Cardiac ventricle fibroblast (primary cell): ENCODE measurements around the gene OR51Q1. TPM values are rescaled to one million over a fixed set of nuclear protein-coding genes. Genes with fewer than 3 reads are reported as not detected.

Experiments used
- total RNA-seq: library from RNA; depleted of rRNA; stranded (reverse); fragments of >200 nt; gene quantifications from 2 replicates; pipeline ENCODE4 v1.2.3, GENCODE V29; 2015

Gene OR51Q1
- not detected in 2 replicates for total RNA-seq

GRCh38 chr11:5421811-5422210 lies at the start of gene OR51Q1:
Gene OR51Q1, plus strand, starts transcription at chr11:5422111. Its CDS starts 90 bp downstream, at chr11:5422201.

GRCh38 chr11:5383576-5383975 lies 38.3 kb upstream of the OR51Q1 start, which contains the start of gene OR51M1:
Gene OR51M1, plus strand, starts transcription at chr11:5383812. Its CDS starts 5,587 bp downstream, at chr11:5389399.

GRCh38 chr11:5441414-5441813 lies 19.5 kb downstream of the OR51Q1 start, which contains the start of gene OR51I1:
Gene OR51I1, minus strand, starts transcription at chr11:5441514. Its CDS starts 0 bp downstream, at chr11:5441514.

GRCh38 chr11:5449023-5449422 lies 27.1 kb downstream of the OR51Q1 start, which contains the start of gene OR51I2:
Gene OR51I2, plus strand, starts transcription at chr11:5449323. Its CDS starts 4,166 bp downstream, at chr11:5453489.

Other genes starting within 250 kb of the OR51Q1 start
- gene OR51V1, start 221.4 kb upstream of the OR51Q1 start, total RNA-seq: not detected in 2 replicates
- gene HBB, start 195.0 kb upstream of the OR51Q1 start, total RNA-seq: not detected in 2 replicates
- not detected in 2 replicates for gene HBD, start 187.6 kb upstream of the OR51Q1 start, total RNA-seq
- gene HBG1, start 172.3 kb upstream of the OR51Q1 start, total RNA-seq: not detected in 2 replicates
- gene HBG2, start 167.3 kb upstream of the OR51Q1 start, total RNA-seq: not detected in 2 replicates
- gene HBE1, start 152.2 kb upstream of the OR51Q1 start, total RNA-seq: not detected in 2 replicates
- not detected in 2 replicates for gene OR51B4, start 120.2 kb upstream of the OR51Q1 start, total RNA-seq
- gene OR51B2, start 97.8 kb upstream of the OR51Q1 start, total RNA-seq: not detected in 2 replicates
- not detected in 2 replicates for gene OR51B5, start 78.6 kb upstream of the OR51Q1 start, total RNA-seq
- not detected in 2 replicates for gene OR51B6, start 70.6 kb upstream of the OR51Q1 start, total RNA-seq
- not detected in 2 replicates for gene OR51M1, start 38.3 kb upstream of the OR51Q1 start, total RNA-seq
- not detected in 2 replicates for gene OR51I1, start 19.4 kb downstream of the OR51Q1 start, total RNA-seq
- gene OR51I2, start 27.2 kb downstream of the OR51Q1 start, total RNA-seq: not detected in 2 replicates
- not detected in 2 replicates for gene OR52D1, start 66.6 kb downstream of the OR51Q1 start, total RNA-seq
- gene UBQLN3, start 87.8 kb downstream of the OR51Q1 start, total RNA-seq: 0.24 TPM in 1 of 2 replicates, not detected in the other
- gene UBQLNL, start 94.6 kb downstream of the OR51Q1 start, total RNA-seq: not detected in 2 replicates
- gene OR52H1, start 126.4 kb downstream of the OR51Q1 start, total RNA-seq: not detected in 2 replicates
- not detected in 2 replicates for gene OR52B6, start 158.8 kb downstream of the OR51Q1 start, total RNA-seq
- gene TRIM6, start 174.5 kb downstream of the OR51Q1 start, total RNA-seq: 1.1 and 5.0 TPM in 2 replicates
- 6.6 TPM in 2 replicates for gene TRIM34, start 202.9 kb downstream of the OR51Q1 start, total RNA-seq